DND-41 (cell line): ENCODE data around the gene WDR38.

ENCODE experiments used
- EZH2 ChIP-seq: IDR thresholded peaks from 3 replicates; pipeline ENCODE4 v1.6.1; 2012; ENCODE audit warnings: borderline replicate concordance, low read depth, mild to moderate bottlenecking, moderate library complexity, low read length, inconsistent platforms; ENCODE audit not compliant: severe bottlenecking
- TF ChIP-seq, protein P1 (sequence below): IDR thresholded peaks from 2 replicates; pipeline ENCODE4 v1.5.1; 2012; ENCODE audit warnings: borderline replicate concordance, low read length, moderate library complexity, mild to moderate bottlenecking; ENCODE audit not compliant: poor library complexity, severe bottlenecking; ENCODE audit errors: extremely low read depth

DNA sequence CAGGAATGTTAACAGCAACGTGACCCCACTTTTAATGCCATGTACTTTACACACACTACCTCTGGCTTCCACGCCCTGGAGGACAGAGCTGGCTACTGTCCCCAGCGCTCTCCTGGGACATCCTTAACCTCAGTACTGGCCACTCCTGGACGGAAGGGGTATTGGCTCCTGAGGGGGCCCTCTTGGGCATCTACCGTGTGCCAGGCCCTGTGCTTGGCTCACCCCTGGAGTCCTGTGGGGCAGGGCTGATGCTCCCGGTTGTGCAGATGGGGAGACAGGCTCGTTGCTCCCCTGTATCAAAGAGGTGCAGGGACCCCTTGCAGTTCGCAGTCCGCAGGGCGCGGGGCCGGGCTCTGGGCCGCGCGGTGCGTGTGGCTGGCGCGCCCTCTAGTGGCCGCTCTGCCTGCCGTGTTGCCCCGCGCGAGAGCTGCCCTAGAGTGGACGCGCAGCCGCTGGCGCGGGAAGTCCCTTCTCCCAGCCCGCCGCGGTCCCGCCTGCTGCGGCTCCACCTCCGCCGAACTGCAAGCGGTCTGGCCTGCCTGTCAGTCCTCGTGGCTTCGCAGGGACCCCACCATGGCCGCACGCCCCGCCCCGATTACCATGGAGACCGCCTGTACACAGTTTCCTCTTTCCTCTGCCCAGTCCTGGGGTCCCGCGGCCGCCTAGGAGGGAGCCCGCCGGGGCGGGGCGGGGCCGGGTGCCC, at the start of gene WDR38:
- TF ChIP-seq EZH2 = no peak
- TF ChIP-seq, protein P1, sequence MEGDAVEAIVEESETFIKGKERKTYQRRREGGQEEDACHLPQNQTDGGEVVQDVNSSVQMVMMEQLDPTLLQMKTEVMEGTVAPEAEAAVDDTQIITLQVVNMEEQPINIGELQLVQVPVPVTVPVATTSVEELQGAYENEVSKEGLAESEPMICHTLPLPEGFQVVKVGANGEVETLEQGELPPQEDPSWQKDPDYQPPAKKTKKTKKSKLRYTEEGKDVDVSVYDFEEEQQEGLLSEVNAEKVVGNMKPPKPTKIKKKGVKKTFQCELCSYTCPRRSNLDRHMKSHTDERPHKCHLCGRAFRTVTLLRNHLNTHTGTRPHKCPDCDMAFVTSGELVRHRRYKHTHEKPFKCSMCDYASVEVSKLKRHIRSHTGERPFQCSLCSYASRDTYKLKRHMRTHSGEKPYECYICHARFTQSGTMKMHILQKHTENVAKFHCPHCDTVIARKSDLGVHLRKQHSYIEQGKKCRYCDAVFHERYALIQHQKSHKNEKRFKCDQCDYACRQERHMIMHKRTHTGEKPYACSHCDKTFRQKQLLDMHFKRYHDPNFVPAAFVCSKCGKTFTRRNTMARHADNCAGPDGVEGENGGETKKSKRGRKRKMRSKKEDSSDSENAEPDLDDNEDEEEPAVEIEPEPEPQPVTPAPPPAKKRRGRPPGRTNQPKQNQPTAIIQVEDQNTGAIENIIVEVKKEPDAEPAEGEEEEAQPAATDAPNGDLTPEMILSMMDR = peak; percentile 90
